Heart right ventricle (tissue), 16 donors: ENCODE data around the gene PPP3CA. TPM values are rescaled to one million over a fixed set of nuclear protein-coding genes. Genes with fewer than 3 reads are reported as not detected.

ENCODE experiments used
- ATAC-seq, 8 donors: fragments of 200-7000 bp; cut with Tn5 transposase; one replicate each; pipeline ENCODE4 v1.9.1; 2020; ENCODE audit warnings: mild to moderate bottlenecking in 8 of 8, moderate library complexity in 8 of 8, moderate number of reproducible peaks in 1 of 8
- DNase-seq, 2 donors: peaks; one replicate each; pipeline ENCODE4 v3.0.0-alpha.2; 2020
- H3K27ac ChIP-seq, 10 donors: fragments of 200-600 bp; sonication (generic) in 2 of 10; one replicate each; pipeline versions ENCODE4 v1.5.0 to v1.8.0; 2020 to 2022; ENCODE audit warnings: mild to moderate bottlenecking in 3 of 10
- H3K27me3 ChIP-seq, 7 donors: fragments of 200-600 bp; one replicate each; pipeline ENCODE4 v1.8.0; 2021 to 2022; ENCODE audit warnings: mild to moderate bottlenecking in 2 of 7
- H3K36me3 ChIP-seq, 9 donors: fragments of 200-600 bp; sonication (generic) in 1 of 9; one replicate each; pipeline versions ENCODE4 v1.5.0 to v1.8.0; 2020 to 2022; ENCODE audit warnings: mild to moderate bottlenecking in 2 of 9
- H3K4me1 ChIP-seq, 9 donors: fragments of 200-600 bp; sonication (generic) in 1 of 9; one replicate each; pipeline versions ENCODE4 v1.5.0 to v1.8.0; 2020 to 2022; ENCODE audit warnings: mild to moderate bottlenecking in 4 of 9
- H3K4me3 ChIP-seq, 10 donors: fragments of 200-600 bp; sonication (generic) in 2 of 10; one replicate each; pipeline versions ENCODE4 v1.5.0 to v1.8.0; 2020 to 2022; ENCODE audit warnings: mild to moderate bottlenecking in 7 of 10, moderate library complexity in 2 of 10
- H3K9me3 ChIP-seq, 11 donors: fragments of 200-600 bp in 10 of 11; sonication (generic) in 2 of 11; one replicate each; pipeline versions ENCODE4 v1.5.0 to v1.8.0; 2013 to 2022; ENCODE audit warnings: mild to moderate bottlenecking in 2 of 11, control low read depth in 1 of 11, moderate library complexity in 1 of 11
- WGBS, 2 donors: extraction: QIAGEN DNeasy Blood & Tissue Kit; methylation state at CpG; one replicate each; pipeline ENCODE4 v1.1.7; 2013; ENCODE audit warnings: inconsistent platforms in 1 of 2; 5-methylcytosine and 5-hydroxymethylcytosine counted together
- intact Hi-C, 10 donors: fragments of 100-400 bp; cut with DNase I; formaldehyde crosslinking; loops; one replicate each; pipeline versions ENCODE4 v1.11.1 to v1.14.2; 2022
- polyA plus RNA-seq, 2 donors: library from polyadenylated mRNA; stranded (reverse); fragments of 200-250 nt; gene quantifications; one replicate each; pipeline ENCODE4 v1.2.3, GENCODE V29; 2013
- total RNA-seq, 10 donors: library from RNA; stranded (reverse); fragmentation: NEBNext Ultra II Directional in 3 of 10; extraction: Animal tissue kit (Norgen Biotek cat#: 25700) in 3 of 10; gene quantifications; one replicate each; pipeline versions ENCODE4 v1.2.1 to v1.2.4, GENCODE V29; 2021 to 2023
- TF ChIP-seq, protein P1 (sequence below), 9 donors: fragments of 200-600 bp; sonication (generic) in 2 of 9; IDR thresholded peaks; one replicate each; pipeline versions ENCODE4 v1.5.0 to v1.8.0; 2021 to 2022; ENCODE audit warnings: antibody characterized with exemption in 9 of 9, mild to moderate bottlenecking in 5 of 9, moderate library complexity in 1 of 9
- donor health status: Arrhythmogenic right ventricular cardiomyopathy.
- donor health status: ischemic (EF 13 %, LVEDD 7.1; RV severe dilation, severe dysfunction).
- donor health status: healthy with polysubstance abuse.
- donor health status: DM: no; HTN: yes; CAD: no.
- donor health status: DM: no; HTN: no; CAD: no.
- donor health status: ischemic (EF 25% LVEDD 6.9; RV normal size, moderate dysfunction).
- donor health status: ischemic (EF 25% LVEDD 5.7; RV mildly dilated, moderate dysfunction).
- donor health status: healthy.
- donor health status: DM: yes; HTN: yes; CAD: no.
- donor health status: Ischemic cardiomyopathy.
- donor health status: ischemic (EF 35%, LVEDD 5.7; RV mildly dilated, moderate dysfunction).
- donor health status: nonischemic (EF 11% LVEDD 7.7; RV severe dilation, severe dysfunction).
- donor health status: DM: yes; HTN: yes; CAD: no.
- donor health status: PGD.
- donor health status: ischemic (EF 29% LVEDD 5.4; RV normal size, mild dysfunction).
- donor health status: nonischemic (EF 23%, LVEDD 6.1; RV moderate dilation, normal function).

Gene PPP3CA
- total and polyA plus RNA-seq, 12 donors: 8.1 to 30.8 (median 19.1) TPM

GRCh38 chr4:101295691-101296090 is 51.6 kb downstream of the PPP3CA start:
- DNase-seq (no peak), ATAC-seq (no peak)
- Histone ChIP-seq H3K4me1 (peaks cover 0 to 32% (median 13%) of the 10 kb centered on the region in 9 donors), H3K27ac (no peak overlapping the region), H3K36me3 (no peaks in the 10 kb centered on the region), H3K9me3 (no peaks in the 10 kb centered on the region), H3K4me3 (no peak overlapping the region), H3K27me3 (no peaks in the 10 kb centered on the region)
- TF ChIP-seq, protein P1, sequence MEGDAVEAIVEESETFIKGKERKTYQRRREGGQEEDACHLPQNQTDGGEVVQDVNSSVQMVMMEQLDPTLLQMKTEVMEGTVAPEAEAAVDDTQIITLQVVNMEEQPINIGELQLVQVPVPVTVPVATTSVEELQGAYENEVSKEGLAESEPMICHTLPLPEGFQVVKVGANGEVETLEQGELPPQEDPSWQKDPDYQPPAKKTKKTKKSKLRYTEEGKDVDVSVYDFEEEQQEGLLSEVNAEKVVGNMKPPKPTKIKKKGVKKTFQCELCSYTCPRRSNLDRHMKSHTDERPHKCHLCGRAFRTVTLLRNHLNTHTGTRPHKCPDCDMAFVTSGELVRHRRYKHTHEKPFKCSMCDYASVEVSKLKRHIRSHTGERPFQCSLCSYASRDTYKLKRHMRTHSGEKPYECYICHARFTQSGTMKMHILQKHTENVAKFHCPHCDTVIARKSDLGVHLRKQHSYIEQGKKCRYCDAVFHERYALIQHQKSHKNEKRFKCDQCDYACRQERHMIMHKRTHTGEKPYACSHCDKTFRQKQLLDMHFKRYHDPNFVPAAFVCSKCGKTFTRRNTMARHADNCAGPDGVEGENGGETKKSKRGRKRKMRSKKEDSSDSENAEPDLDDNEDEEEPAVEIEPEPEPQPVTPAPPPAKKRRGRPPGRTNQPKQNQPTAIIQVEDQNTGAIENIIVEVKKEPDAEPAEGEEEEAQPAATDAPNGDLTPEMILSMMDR (IDR thresholded peaks at IDR 0.05): no peak
- intact Hi-C loops: no loop called here

DNA sequence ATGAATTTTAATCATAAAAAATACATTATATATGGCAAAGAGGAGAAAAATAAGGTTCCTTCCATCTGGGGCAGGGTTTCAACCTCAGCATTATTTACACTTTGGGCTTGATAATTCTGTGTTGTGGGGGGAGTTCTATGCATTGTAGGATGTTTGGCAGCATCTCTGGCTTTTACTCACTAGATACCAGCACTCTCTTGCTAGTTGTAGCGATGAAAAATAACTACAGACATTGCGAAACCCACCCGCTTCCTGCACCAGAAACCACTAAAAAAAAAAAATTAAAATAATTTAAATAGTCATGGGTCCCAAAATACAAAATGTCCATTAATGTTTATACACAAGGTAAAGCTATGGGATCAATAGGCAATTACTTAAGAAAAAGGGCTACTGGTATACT is 52.7 kb downstream of the PPP3CA start:
- Histone ChIP-seq H3K36me3 (no peaks in the 10 kb centered on the region), H3K4me1 (peaks cover 0 to 29% (median 16%) of the 10 kb centered on the region in 9 donors), H3K9me3 (no peaks in the 10 kb centered on the region), H3K27ac (no peak overlapping the region), H3K27me3 (no peaks in the 10 kb centered on the region), H3K4me3 (no peak overlapping the region)
- DNase-seq (no peak), ATAC-seq (no peak)
- intact Hi-C loops: no loop called here
- TF ChIP-seq, protein P1 (IDR thresholded peaks at IDR 0.05): no peak
- WGBS, 2 donors: 92 to 95% methylated on average over 3 of the region's 3 CpGs

GRCh38 chr4:101292901-101293300 is 54.4 kb downstream of the PPP3CA start:
- no peaks in the 10 kb centered on the region for H3K27me3 ChIP-seq
- TF ChIP-seq, protein P1 (IDR thresholded peaks at IDR 0.05): no peak
- intact Hi-C loops: no loop called here
- peaks cover 0 to 46% (median 31%) of the 10 kb centered on the region in 9 donors for H3K4me1 ChIP-seq
- no peaks in the 10 kb centered on the region for H3K9me3 ChIP-seq
- ATAC-seq (peak in 1 of 8 donors; percentile 38), DNase-seq (no peak)
- WGBS, 2 donors: 90 to 92% methylated on average over 2 of the region's 2 CpGs
- H3K36me3 ChIP-seq: no peaks in the 10 kb centered on the region
- no peak overlapping the region for H3K27ac ChIP-seq
- H3K4me3 ChIP-seq: no peak overlapping the region

DNA sequence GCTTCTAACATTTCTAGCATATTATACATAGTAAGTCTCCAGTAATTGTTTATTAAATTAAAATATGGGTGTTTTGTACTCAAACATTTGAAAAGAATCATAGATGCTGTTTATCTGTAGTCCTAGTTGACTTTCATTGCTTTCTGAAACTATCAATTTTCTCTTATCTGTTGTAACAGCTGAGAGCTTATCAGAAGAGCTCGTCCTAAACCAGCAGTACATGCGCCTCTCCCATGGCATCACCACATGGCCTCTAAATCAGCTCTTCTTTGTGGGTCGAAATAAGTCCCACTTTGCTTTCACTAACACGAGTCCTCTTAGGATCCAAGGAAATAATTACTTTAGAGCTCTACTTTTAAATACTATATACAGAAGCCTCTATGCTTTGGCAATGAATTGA is 55.1 kb downstream of the PPP3CA start:
- Histone ChIP-seq H3K27ac (no peak overlapping the region), H3K27me3 (no peaks in the 10 kb centered on the region), H3K9me3 (no peaks in the 10 kb centered on the region), H3K4me3 (no peak overlapping the region), H3K4me1 (peaks cover 0 to 52% (median 38%) of the 10 kb centered on the region in 9 donors), H3K36me3 (no peaks in the 10 kb centered on the region)
- no peak for ATAC-seq
- intact Hi-C loops: no loop called here
- no peak for DNase-seq
- TF ChIP-seq, protein P1 (IDR thresholded peaks at IDR 0.05): no peak
- 53 to 74% methylated on average over 4 of the region's 4 CpGs for WGBS, 2 donors
